Duodenal mucosa (tissue), 2 donors: ENCODE results near the gene NAA15.
"Not testable (repeated sequence)": the region's sequence is repeated elsewhere in the genome, so short reads cannot be mapped to it uniquely, and the experiment has no call there.

Experiments used
- H3K27ac ChIP-seq: one replicate; pipeline ENCODE4 v1.7.0; 2013; ENCODE audit warnings: low read depth, low read length
- H3K27me3 ChIP-seq, 2 donors: one replicate each; pipeline ENCODE4 v1.7.0; 2013; ENCODE audit warnings: low read length in 2 of 2, control low read depth in 1 of 2; ENCODE audit not compliant: insufficient read depth in 2 of 2, control insufficient read depth in 1 of 2
- H3K36me3 ChIP-seq, 2 donors: one replicate each; pipeline ENCODE4 v1.7.0; 2013; ENCODE audit warnings: low read length in 2 of 2, control low read depth in 1 of 2; ENCODE audit not compliant: insufficient read depth in 2 of 2, control insufficient read depth in 1 of 2
- H3K4me1 ChIP-seq, 2 donors: one replicate each; pipeline ENCODE4 v1.7.0; 2013; ENCODE audit warnings: low read length in 2 of 2, control low read depth in 1 of 2; ENCODE audit not compliant: insufficient read depth in 2 of 2, control insufficient read depth in 1 of 2
- H3K4me3 ChIP-seq, 2 donors: one replicate each; pipeline ENCODE4 v1.7.0; 2013; ENCODE audit warnings: low read length in 2 of 2, low read depth in 1 of 2
- H3K9ac ChIP-seq, 2 donors: one replicate each; pipeline ENCODE4 v1.7.0; 2013; ENCODE audit warnings: low read length in 2 of 2, low read depth in 1 of 2
- H3K9me3 ChIP-seq, 2 donors: one replicate each; pipeline ENCODE4 v1.7.0; 2013; ENCODE audit warnings: low read length in 2 of 2, control low read depth in 1 of 2; ENCODE audit not compliant: control insufficient read depth in 1 of 2

The NAA15 gene

GRCh38 chr4:139295942-139296299 is 5.4 kb upstream of the NAA15 start:
- H3K9me3 ChIP-seq, result no peaks in the 10 kb centered on the region
- H3K27me3 ChIP-seq, result no peaks in the 10 kb centered on the region
- peak overlapping the region; percentile 96 to 97 for H3K4me3 ChIP-seq
- no peak overlapping the region for H3K27ac ChIP-seq
- H3K36me3 ChIP-seq, result peaks cover 4 to 5% of the 10 kb centered on the region in 2 donors
- H3K4me1 ChIP-seq, result peaks cover 19 to 21% of the 10 kb centered on the region in 2 donors
- peak overlapping the region; percentile 98 to 100 for H3K9ac ChIP-seq

- H3K36me3 ChIP-seq, result peaks cover 4 to 5% of the 10 kb centered on the region in 2 donors
- no peaks in the 10 kb centered on the region for H3K27me3 ChIP-seq
- H3K9ac ChIP-seq, result no peak overlapping the region
- H3K27ac ChIP-seq, result no peak overlapping the region
- H3K4me1 ChIP-seq, result peaks cover 19 to 21% of the 10 kb centered on the region in 2 donors
- no peak overlapping the region for H3K4me3 ChIP-seq
- H3K9me3 ChIP-seq, result no peaks in the 10 kb centered on the region
These were observed 4.3 kb upstream of the NAA15 start for GRCh38 chr4:139297001-139297410.

- Histone ChIP-seq H3K9ac (peak overlapping the region in 1 of 2 donors; percentile 94), H3K27ac (no peak overlapping the region), H3K4me1 (peaks cover 27 to 29% of the 10 kb centered on the region in 2 donors), H3K4me3 (peak overlapping the region in 1 of 2 donors; percentile 99), H3K9me3 (no peaks in the 10 kb centered on the region), H3K36me3 (no peaks in the 10 kb centered on the region), H3K27me3 (no peaks in the 10 kb centered on the region)
These were observed 1.8 kb upstream of the NAA15 start for GRCh38 chr4:139299536-139299935.

GRCh38 chr4:139300431-139301112 is 733 bp upstream of the NAA15 start:
- peaks cover 24 to 27% of the 10 kb centered on the region in 2 donors for H3K4me1 ChIP-seq
- peak overlapping the region; percentile 93 to 94 for H3K9ac ChIP-seq
- no peaks in the 10 kb centered on the region for H3K9me3 ChIP-seq
- peak overlapping the region; percentile 93 to 99 for H3K4me3 ChIP-seq
- H3K27me3 ChIP-seq, result no peaks in the 10 kb centered on the region
- peak overlapping the region; percentile 86 for H3K27ac ChIP-seq
- H3K36me3 ChIP-seq, result peaks cover 0 to 2% of the 10 kb centered on the region in 2 donors

GRCh38 chr4:139301821-139302611 is 711 bp downstream of the NAA15 start, which contains the start of gene NDUFC1:
Gene NDUFC1, minus strand, starts transcription at chr4:139302477. Its CDS starts 6,679 bp downstream, at chr4:139295798.
- Histone ChIP-seq H3K27me3 (no peaks in the 10 kb centered on the region), H3K27ac (peak within 1 kb of the TSS; percentile 87), H3K4me3 (peak within 1 kb of the TSS; percentile 93 to 99), H3K9me3 (no peaks in the 10 kb centered on the region), H3K4me1 (peaks cover 18 to 20% of the 10 kb centered on the region in 2 donors), H3K9ac (peak within 1 kb of the TSS; percentile 73 to 94), H3K36me3 (peaks cover 0 to 5% of the 10 kb centered on the region in 2 donors)

- Histone ChIP-seq H3K9ac (no peak overlapping the region), H3K9me3 (no peaks in the 10 kb centered on the region), H3K27me3 (no peaks in the 10 kb centered on the region), H3K4me1 (peaks cover 12 to 18% of the 10 kb centered on the region in 2 donors), H3K36me3 (peaks cover 0 to 5% of the 10 kb centered on the region in 2 donors), H3K27ac (no peak overlapping the region), H3K4me3 (no peak overlapping the region)
These were observed 3.6 kb downstream of the NAA15 start for GRCh38 chr4:139304920-139305319.

GRCh38 chr4:139311909-139312308 is 10.6 kb downstream of the NAA15 start:
- Histone ChIP-seq H3K9ac (no peak overlapping the region), H3K4me1 (peaks cover 6 to 15% of the 10 kb centered on the region in 2 donors), H3K36me3 (no peaks in the 10 kb centered on the region), H3K27ac (no peak overlapping the region), H3K27me3 (no peaks in the 10 kb centered on the region), H3K9me3 (no peaks in the 10 kb centered on the region), H3K4me3 (no peak overlapping the region)

GRCh38 chr4:139312552-139313332 is 11.4 kb downstream of the NAA15 start:
- Histone ChIP-seq H3K9ac (no peak overlapping the region), H3K27ac (no peak overlapping the region), H3K36me3 (no peaks in the 10 kb centered on the region), H3K9me3 (no peaks in the 10 kb centered on the region), H3K4me1 (peaks cover 6 to 15% of the 10 kb centered on the region in 2 donors), H3K27me3 (no peaks in the 10 kb centered on the region), H3K4me3 (no peak overlapping the region)

- not testable (repeated sequence) for H3K4me3 ChIP-seq, H3K9me3 ChIP-seq, H3K36me3 ChIP-seq, H3K27me3 ChIP-seq, H3K27ac ChIP-seq, H3K9ac ChIP-seq
- peaks cover 6 to 15% of the 10 kb centered on the region in 2 donors for H3K4me1 ChIP-seq
These were observed 12.1 kb downstream of the NAA15 start for GRCh38 chr4:139313414-139313813.
